Loucy (cell line): ENCODE data around the gene ZSWIM6.

Experiments used
- EZH2phosphoT487 ChIP-seq: fragments of 200-600 bp; IDR thresholded peaks from 2 replicates; pipeline ENCODE4 v1.6.1; 2018; ENCODE audit warnings: antibody characterized with exemption, mild to moderate bottlenecking, moderate library complexity, borderline replicate concordance
- TF ChIP-seq, protein P1 (sequence below): fragments of 200-600 bp; sonication (generic); conservative IDR thresholded peaks from 2 replicates; pipeline ENCODE4 v1.5.1; 2014; ENCODE audit warnings: mild to moderate bottlenecking, antibody characterized with exemption, low read length

DNA sequence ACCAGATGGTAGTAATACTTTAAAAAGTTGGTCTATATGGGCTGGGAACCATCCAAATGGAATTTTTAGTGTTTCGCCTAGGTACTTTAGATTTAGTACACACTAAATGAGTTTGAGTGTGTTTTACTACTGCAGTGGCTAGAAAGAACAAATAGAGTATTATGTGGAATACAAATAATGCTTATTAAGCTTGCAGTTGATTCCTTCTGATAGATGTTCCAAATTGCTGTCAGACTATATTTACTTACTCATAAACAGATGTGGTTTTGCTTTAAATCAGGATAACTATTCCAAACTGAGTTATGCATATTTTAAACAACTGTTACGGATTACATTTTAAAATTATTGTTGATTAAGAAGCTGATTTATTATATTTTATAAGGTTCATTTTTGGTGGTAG lies 103.3 kb downstream of the ZSWIM6 start:
- TF ChIP-seq, protein P1, sequence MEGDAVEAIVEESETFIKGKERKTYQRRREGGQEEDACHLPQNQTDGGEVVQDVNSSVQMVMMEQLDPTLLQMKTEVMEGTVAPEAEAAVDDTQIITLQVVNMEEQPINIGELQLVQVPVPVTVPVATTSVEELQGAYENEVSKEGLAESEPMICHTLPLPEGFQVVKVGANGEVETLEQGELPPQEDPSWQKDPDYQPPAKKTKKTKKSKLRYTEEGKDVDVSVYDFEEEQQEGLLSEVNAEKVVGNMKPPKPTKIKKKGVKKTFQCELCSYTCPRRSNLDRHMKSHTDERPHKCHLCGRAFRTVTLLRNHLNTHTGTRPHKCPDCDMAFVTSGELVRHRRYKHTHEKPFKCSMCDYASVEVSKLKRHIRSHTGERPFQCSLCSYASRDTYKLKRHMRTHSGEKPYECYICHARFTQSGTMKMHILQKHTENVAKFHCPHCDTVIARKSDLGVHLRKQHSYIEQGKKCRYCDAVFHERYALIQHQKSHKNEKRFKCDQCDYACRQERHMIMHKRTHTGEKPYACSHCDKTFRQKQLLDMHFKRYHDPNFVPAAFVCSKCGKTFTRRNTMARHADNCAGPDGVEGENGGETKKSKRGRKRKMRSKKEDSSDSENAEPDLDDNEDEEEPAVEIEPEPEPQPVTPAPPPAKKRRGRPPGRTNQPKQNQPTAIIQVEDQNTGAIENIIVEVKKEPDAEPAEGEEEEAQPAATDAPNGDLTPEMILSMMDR = no peak
- no peak for TF ChIP-seq EZH2phosphoT487
